Fibroblast of skin of back (primary cell): ENCODE data around the gene POLR2M. TPM values are rescaled to one million over a fixed set of nuclear protein-coding genes. Genes with fewer than 3 reads are reported as not detected.

Experiments used
- DNase-seq: peaks from one replicate; pipeline ENCODE4 v3.0.0-alpha.2; 2013
- polyA plus RNA-seq, 2 experiments: library from polyadenylated mRNA; unstranded; fragments of 120-200 nt; gene quantifications; one replicate each; pipeline ENCODE4 v1.2.1, GENCODE V29; 2013; ENCODE audit not compliant: insufficient read length in 2 of 2

Gene POLR2M
- 24.9 TPM for polyA plus RNA-seq (2013, experiment 1 of 2; ENCODE audit: insufficient read length)
- polyA plus RNA-seq (2013, experiment 2 of 2; ENCODE audit: insufficient read length), result 23.4 TPM

DNA sequence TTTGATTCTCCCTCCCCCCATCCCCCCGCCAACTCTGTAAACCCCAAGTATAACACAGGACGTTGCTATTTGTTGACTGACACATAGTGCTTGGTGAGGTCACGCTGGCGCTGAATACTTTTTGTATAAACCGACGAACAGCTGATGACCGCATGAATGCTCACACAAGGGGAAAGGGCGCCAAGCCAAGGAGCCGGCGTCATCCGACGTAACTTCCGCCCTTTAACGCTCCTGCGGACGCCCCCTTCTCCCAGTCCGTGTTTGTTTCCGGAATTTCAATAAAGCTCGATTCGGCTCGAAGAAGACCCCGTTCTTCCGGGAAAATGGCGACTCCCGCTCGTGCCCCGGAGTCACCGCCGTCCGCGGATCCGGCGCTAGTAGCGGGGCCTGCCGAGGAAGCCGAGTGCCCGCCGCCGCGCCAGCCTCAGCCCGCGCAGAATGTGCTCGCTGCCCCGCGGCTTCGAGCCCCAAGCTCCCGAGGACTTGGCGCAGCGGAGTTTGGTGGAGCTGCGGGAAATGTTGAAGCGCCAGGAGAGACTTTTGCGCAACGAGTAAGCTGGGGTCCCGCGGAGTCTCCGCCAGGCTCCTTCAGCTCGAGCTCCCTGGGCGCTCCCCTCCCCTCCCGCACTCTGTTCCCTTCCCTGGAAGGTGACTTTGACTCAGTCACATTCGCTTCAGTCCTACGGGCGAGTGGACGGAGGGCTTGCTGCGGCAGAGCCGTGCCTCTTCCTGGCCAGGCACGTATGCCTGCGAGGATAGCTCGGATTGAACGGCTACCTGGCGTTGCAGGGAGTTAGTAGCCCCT lies at the start of gene POLR2M:
POLR2M (plus strand) TSS at position 310 of the 805 bp plus-strand sequence; CDS start at position 439, 129 bp downstream.
- DNase-seq, result peak; percentile 98

DNA sequence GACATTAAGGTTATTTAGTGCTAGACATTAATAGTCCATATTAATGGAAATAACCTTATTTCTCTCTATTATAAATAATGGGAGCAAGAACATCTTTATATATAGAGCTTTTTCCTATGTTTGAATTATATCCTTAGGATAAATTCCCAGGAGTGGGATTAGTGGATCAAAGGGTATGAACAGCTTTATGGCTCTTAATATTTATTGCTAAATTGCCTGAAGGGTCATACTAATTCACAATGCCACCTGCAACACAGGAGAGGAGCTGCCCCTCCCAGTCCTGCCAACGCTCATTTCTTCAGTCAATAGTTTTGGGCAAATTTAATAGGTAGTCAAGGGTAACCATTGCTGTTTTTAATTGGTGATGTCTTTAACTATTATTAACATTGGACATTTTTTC lies 48.9 kb upstream of the POLR2M start:
- DNase-seq, result no peak

DNA sequence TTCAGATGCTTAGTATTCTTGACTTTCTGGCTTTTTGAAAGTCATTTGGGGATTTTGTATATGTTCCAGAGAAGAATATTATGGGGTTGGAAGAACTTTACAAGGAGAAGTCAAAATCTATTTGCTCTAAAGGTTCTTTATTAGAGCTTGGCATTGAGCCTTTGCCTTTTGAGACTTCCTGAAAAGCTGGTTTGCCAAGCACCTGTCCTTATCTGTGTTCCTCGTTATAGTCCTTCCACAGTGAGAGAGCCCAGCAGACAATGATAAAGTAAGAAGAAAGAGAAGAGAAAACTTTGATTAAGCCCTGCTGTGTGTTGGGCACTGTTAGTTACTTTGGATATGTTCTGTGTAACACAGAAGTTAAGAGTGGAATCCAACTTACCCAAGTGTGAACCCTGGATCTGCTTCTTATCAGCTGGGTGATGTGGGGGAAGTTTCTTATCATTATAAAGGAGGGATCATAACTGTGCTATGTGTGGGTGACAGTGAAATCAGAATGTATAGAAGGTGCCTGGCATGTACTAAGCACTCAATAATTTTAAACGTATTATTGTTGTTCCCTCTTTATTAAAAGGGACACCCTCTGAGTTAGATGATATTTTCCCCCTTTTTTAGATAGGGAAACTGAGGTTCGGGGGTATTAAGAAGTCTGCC lies 44.3 kb upstream of the POLR2M start:
- no peak for DNase-seq

DNA sequence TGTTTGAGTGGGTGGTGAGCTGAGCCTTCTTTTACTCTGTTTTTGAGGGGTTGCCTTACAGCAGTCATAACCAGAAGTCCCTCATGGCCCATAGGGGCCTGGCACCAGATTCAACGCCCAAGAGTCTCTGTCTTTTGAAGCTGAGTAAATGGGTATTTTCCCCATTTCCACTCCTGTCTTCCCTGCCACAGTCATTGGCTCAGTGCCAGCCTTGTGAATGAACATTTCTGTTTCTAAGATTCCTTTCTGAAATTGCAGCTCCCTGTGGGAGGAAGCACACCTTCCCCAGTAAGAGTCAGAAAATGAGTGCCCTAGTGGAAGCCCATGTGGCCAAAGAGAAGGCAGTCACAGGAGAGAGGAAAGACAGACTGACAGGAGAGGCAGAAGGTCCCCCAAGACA lies 43.7 kb upstream of the POLR2M start:
- no peak for DNase-seq

DNA sequence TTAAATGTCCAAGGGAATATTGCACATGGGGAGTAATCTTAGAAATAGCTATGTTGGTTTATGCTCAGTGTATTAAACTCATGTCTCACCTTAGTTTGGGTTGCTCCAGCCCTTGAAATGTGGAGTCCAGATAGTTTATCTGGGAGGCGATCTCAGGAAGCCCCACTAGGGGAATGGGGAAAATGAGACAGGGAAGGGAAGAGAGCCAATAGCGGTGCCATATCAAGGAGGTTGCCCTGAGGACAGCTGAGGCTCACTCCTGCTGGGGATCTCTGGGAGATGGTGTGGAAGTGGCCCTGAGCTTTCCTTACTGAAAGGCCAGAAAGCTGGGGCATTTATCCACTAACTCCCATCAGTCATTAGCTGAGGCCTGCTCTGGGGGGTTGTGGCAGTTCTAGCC lies 43.3 kb upstream of the POLR2M start:
- no peak for DNase-seq

DNA sequence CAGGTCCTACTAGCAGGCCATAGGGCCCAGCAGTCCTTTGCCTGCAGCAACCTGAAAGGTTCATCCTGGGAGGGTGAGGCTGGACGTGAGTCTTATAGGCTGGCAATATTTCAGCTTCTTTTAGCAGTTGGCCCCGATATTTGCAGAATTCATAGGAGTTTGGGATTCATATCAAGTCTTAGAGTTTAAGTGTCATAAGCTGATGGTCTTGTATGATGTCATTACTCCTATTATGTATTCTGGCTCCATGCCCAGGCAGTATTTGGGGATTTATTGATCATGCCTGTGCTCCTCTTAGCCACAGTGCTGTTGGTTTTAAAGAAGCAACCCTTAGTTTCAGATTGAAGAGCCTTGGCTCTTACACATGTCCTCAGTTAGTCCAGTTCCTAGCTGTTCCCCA lies 41.3 kb upstream of the POLR2M start:
- DNase-seq, result no peak

DNA sequence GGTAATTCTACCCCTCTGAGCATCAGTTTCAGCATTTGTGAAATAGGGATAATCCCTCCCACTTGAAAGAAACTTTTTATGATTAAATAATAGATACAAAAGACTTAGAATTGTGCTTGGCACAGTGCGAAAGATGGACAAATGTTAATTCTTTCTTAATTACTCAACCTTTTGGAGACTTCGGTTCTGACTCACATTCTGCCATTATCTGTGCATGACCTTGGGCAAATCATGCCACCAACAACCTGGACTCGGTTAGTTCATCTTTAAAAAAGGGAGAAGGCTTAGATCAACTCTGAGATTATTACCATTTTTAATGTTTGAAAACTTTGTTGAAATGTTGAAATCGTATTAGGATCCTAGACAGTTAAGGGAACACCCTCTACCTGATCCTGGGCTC lies 40.6 kb upstream of the POLR2M start:
- no peak for DNase-seq

DNA sequence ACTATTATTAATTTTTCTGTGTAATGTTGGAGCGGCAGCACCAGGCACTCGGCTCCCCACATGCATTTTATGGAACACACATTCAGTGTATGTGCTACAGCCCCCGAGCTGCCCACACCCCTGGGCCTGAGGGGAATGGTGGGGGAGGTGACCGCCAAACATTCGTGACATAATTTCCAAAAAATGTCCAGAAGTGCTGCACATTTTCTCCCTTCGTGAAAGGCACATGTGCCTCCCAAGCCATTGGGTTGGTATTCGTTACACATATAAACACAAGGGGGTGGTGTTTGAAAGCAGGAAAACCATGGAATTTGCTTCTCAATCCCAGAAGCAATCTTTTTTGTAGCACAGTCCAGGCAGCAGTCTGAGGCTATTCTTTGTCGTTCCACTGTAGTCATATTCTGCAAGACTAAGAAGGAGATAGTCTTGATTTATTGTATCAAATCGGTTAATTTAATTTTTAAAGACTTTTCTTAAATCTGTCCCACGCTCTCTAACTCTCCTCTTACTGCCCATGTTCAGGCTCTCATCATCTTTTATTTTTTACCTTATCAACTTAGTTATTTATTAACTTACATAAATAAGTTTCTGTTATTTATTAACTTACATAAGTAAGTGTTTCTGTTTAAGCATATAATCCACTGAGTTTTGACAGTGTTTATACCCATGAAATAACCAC lies 39.2 kb upstream of the POLR2M start:
- peak; percentile 86 for DNase-seq

DNA sequence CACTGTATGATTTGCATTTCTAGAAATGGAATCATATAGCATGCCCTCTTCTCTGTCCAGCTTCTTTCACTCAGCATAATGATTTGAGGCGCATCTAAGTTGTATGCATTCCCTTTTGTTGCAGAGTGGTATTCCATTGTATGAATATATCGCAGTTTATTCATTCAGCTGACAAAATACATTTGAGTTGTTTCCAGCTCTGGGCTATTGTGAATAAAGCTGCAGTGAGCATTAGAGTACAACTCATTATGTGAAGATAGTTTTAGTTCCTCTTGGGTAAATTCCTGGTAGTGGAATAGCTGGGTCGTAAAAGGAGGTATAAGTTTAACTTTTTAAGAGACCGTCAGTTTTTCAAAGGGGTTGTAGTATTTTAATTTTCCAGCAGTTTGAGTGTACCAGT lies 38.5 kb upstream of the POLR2M start:
- no peak for DNase-seq

DNA sequence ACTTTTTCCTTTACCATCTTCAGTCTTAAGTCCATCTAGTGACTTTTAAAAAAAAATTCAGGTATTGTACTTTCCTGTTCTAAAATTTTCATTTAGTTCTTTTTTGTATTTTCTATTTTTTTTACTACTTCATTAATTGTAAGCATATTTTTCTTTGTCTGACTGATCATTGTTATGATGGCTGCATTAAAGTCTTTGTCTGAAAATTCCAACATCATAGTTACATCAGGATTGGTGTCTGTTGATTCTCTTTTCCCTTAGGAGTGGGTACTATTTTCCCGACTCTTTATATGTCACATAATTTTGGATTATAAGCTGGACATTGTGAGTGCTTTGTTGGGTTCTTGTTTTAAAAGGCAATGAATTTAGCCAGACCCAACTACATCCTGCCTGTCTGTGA lies 34.9 kb upstream of the POLR2M start:
- DNase-seq, result peak; percentile 50

DNA sequence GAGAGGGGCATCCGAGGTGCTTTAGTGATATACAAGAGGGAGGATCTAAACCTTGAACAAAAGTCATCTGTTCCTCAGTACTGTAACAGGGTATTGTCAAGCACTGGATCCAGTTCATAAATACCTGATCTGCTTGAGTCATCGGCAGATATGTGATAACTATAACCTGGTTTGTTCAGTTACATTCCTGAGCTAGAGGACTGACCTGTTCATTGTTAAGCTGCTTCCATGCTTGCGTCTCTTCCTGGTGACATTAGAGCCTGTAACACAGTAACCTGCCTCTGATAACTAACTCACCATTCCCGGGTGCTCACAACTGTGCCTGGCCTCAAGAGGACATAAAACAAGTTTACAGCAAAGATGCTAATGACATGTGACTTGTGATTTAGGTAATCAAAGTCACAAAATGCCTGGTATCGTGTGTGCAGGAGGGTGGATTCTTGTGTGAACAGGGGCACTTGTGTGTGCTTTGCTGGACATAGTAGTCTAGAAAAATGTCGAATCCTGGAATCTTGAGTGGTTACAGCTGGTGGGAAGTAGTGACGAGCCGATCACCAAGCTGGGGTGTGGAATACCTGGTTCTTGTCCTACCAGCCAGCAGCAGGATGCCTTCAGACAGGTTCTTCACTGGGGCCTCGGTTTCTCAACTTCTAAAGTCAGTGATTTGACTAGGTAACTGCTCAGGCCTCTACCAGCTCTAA lies 30.9 kb upstream of the POLR2M start:
- no peak for DNase-seq

DNA sequence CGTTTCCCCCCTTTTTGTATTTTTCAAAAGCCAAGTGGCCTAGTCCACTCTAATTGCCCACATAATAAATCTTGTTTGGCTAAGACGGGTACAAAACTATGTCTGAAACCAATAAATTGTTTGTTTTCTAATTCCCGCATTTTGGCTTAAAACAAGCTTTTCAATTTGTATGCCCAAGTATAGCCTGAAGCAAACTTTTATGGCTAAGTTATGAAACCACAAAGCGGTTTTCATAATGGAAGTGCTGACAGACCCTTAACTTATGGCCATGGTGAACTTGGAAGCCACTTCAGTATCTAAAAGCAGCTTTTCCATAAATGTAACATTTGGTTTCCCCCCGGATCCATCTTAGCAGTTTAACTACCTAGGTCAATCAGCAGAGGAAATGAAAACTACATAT lies 29.9 kb upstream of the POLR2M start:
- DNase-seq, result no peak

DNA sequence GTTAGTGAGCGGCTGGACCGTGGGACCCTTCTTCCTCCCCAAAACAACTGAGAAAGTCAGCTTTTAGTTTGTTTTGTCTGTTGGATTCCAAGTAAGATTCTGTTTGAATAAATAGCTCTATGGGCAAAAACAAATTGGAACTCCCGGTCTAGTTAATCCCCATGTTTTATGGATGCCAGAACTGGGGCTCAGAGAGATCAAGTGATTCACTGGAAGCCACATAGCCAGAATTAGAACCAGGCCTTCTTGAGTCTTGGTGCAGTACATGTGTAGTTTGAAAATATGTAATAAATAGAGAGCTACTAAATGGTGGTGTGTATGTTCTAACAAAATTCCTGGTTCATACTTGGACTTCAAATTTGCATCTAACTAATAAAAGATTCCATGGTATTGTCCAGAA lies 29.3 kb upstream of the POLR2M start:
- DNase-seq, result no peak

DNA sequence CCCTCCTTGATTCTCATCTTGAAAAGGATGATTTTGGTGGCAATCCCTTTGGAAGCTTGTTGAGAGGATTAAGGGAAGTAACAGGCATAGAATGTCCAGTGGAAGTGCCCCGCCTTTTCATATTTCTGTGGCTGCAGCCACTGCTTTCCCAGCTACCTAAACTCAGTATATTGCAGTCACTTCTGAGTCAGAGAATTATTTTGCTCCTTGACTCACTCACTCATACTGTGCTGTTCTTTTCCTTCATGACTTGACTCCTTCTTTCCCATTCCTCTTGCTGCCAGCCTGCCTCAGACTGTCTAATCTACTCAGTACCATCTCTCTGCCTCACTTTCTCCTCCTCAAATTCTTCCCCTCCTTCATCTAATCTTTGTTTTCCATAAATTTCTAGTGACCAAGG lies 26.5 kb upstream of the POLR2M start:
- DNase-seq, result peak; percentile 82

DNA sequence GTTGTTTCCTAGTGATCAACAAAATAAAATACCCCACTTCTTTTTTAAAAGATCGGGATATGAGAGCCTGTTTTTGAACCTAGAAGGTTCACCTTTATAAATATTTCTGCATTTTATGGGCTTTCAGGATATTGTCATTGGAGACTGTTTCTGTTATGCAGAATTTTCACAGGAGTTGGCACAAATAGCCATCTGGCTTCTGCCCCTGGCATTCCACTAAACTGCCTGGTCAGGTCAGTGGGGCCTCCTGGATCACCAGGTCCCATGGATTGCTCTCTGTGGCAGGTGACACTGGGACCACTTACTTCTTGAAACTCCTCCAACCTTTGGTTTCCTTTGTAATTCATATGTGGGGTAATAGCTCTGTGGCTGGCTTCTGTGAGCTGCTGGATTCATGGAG lies 25.5 kb upstream of the POLR2M start:
- DNase-seq, result no peak

DNA sequence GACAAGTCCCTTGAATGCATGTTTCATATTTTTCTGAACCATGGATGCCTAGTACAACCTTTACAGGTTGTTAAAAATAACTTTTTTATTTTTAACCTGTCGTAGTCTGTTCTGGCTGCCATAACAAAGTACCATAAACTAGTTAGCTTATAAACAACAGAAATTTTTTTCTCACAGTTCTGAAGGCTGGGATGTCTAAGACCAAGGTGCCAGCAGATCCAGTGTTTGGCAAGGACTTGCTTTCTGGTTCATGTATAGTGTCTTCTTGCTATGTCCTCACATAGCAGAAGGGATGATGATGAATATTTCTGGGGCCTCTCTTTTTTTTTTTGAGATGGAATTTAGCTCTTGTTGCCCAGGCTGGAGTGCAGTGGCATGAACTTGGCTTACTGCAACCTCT lies 23.0 kb upstream of the POLR2M start:
- DNase-seq, result no peak

DNA sequence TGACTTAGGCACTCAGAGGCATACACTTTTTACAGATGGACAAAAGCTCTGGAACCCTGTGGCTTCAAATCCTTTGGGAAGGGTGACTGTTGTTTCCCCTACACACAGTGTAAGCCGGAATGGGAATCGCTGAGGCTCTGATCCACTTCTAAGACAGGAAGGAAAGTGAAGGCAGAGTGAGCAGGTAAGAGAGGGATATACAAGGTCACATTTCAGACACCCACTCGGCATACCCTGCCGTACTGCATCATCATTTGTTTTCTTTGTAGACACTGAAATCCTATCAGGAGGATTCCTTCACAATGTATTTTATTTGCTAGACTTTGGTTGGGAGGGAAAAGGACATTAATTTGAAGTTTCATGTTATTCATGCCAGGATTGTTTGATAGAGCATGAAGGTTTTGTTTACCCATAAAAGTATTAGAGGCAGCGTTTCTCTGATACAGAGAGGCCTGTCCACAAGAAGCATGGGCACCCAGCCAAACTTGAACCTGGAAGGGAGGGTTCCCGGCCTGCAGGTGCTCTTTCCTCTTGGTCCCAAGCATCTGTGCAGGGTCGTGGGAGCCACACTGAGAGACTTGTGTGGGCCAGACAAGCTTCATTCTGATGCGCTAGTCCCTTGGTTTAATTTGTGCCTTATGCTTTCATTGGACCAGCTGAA lies 21.9 kb upstream of the POLR2M start:
- DNase-seq, result no peak

DNA sequence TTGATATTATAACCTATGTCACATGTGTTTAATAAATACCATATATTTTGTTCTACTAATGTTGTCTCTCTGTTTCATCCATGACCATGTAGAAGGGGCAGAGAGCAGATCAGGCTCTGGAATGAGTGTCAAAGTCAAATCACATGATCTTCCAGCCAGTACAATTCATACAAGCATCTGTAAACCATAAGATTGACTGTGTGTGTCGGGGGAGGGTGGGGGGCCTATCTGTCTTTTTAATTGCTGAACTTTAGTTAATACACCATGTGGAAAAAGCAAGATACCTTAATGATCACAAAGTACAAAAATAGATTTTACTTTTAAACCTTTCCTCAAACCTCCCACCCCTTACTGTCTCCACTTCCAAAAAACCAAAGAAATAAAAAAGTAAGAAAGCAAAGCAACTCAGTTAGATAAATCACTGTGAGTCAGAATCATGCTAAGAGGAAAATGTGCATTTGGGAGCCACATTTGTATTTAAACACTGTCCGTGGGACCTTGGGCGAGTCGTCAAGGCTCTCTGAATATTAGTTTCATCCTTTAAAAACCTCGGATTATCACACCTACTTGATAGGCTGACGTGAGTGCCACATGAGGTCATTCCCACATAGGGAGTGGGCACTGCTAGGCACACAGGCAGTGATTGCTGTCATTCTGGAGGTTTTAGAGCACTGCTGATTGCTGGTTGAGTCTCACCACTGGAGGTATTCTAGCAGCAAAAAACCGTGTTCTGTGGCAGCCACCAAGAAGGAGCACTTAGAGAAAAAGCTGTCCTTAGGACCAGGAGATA lies 21.0 kb upstream of the POLR2M start:
- DNase-seq, result no peak

DNA sequence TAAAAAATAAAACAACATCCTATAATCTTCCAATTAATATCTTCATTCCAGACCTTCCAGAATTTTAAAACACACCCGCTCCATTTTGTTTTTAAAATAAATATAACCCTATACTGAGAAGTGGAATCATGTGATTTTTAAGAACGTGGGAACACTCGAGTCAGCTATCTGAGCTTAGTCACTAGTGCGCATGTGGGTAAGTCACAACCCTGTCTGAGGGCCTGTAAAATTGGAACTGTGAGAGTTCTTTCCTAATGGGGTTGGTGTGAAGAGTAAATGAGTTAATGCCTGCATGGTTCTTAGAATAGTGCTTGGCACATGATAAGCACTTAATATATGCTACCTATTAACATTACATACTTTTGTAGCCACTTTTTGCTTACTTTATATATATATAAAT lies 19.9 kb upstream of the POLR2M start:
- no peak for DNase-seq

DNA sequence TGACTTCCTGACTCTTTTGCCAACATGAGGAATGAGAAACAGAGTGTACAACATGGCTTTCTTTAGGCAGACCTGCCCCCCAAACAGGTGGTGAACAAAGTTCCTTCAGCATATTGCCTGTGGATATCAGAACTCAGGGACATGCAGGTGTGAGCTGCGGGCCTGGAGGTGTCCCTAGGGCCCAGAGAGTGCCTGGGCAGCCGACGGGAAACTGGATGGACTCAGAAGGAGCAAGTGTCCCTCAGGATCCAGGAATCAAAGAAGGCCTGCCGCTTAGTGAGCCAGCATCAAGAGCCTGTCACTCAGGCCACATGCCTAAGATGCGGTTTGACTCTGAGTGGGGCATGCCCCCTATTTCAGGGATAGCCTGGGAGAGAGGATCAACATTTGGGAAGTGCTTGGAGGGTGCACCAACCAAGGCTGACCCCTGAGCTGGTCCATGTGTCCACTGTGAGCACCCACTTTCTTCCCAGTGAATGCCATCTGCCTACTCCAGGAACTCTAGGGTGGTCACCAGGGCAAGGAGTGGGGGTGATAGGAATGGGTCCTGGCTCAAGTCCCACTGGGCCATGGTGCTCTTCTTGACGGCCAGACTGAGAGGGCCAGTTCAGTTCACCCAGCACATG lies 16.1 kb upstream of the POLR2M start:
- DNase-seq, result no peak

DNA sequence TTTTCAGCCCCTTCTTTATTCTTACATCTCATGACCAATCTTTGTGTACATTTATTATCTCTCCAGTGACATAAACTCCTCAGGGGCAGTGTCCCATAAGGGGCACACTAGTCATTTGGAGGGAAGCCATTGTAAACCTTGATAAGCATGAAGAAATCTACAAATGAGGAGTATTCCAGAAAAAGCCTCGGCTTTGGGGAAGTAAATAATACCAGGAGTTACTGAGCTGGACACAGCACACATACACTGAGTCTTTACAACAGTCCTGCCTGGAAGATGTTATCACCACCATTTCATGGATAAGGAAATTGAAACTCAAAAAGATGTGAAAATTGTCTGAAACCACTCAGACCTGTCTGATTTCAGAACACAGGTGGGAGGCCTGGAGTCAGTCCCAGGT lies 15.4 kb upstream of the POLR2M start:
- DNase-seq, result no peak
